GM12874 (cell line): ENCODE results near the gene GRIFIN.

Experiments used
- CTCF ChIP-seq: IDR thresholded peaks from 2 replicates; pipeline ENCODE4 v1.5.1; 2011; ENCODE audit warnings: low read depth, mild to moderate bottlenecking, control low read depth, low read length, moderate library complexity; ENCODE audit not compliant: insufficient read depth

Gene GRIFIN

GRCh38 chr7:2473496-2474180 lies 2.6 kb downstream of the GRIFIN start:
- TF ChIP-seq CTCF = no peak

GRCh38 chr7:2472739-2473138 lies 3.5 kb downstream of the GRIFIN start:
- TF ChIP-seq CTCF = no peak

GRCh38 chr7:2471396-2471795 lies 4.8 kb downstream of the GRIFIN start:
- TF ChIP-seq CTCF = no peak

- TF ChIP-seq CTCF = no peak
Observed at GRCh38 chr7:2471022-2471329, 5.2 kb downstream of the GRIFIN start.

GRCh38 chr7:2470204-2471021 lies 5.8 kb downstream of the GRIFIN start:
- no peak for TF ChIP-seq CTCF

- no peak for TF ChIP-seq CTCF
Observed at GRCh38 chr7:2468227-2468626, 8.0 kb downstream of the GRIFIN start.

GRCh38 chr7:2466675-2467074 lies 9.5 kb downstream of the GRIFIN start:
- TF ChIP-seq CTCF = no peak
